Smooth muscle cell (in vitro differentiated cells): Measurements from ENCODE around the gene CASP1. TPM values are rescaled to one million over a fixed set of nuclear protein-coding genes. Genes with fewer than 3 reads are reported as not detected.

Experiments
- DNase-seq: peaks from one replicate; lab custom pipeline; 2025; ENCODE audit not compliant: unreplicated experiment; lab: John Stamatoyannopoulos, UW
- H2AFZ ChIP-seq: fragments of 200-600 bp; sonication (generic); 2 replicates; pipeline ENCODE4 v1.6.0; 2016; ENCODE audit warnings: antibody characterized with exemption, low read depth, mild to moderate bottlenecking
- H3F3A ChIP-seq: fragments of 200-600 bp; sonication (generic); 2 replicates; pipeline ENCODE4 v1.6.0; 2017; ENCODE audit warnings: antibody characterized with exemption, low read depth
- H3K27ac ChIP-seq: fragments of 200-600 bp; sonication (generic); 2 replicates; pipeline ENCODE4 v1.5.1; 2016; ENCODE audit warnings: low read depth, mild to moderate bottlenecking
- H3K27me3 ChIP-seq: fragments of 200-600 bp; sonication (generic); 2 replicates; pipeline ENCODE4 v1.6.1; 2016; ENCODE audit warnings: low read depth, mild to moderate bottlenecking
- H3K36me3 ChIP-seq: fragments of 200-600 bp; sonication (generic); 2 replicates; pipeline ENCODE4 v1.5.1; 2016; ENCODE audit warnings: low read depth
- H3K4me1 ChIP-seq: fragments of 200-600 bp; sonication (generic); 2 replicates; pipeline ENCODE4 v1.5.1; 2016; ENCODE audit warnings: low read depth
- H3K4me2 ChIP-seq: fragments of 200-600 bp; sonication (generic); 2 replicates; pipeline ENCODE4 v1.6.0; 2016; ENCODE audit warnings: mild to moderate bottlenecking
- H3K4me3 ChIP-seq: fragments of 200-600 bp; sonication (generic); 2 replicates; pipeline ENCODE4 v1.5.1; 2016; ENCODE audit warnings: mild to moderate bottlenecking
- H3K79me2 ChIP-seq: fragments of 200-600 bp; sonication (generic); 2 replicates; pipeline ENCODE4 v1.6.0; 2016; ENCODE audit warnings: low read depth, mild to moderate bottlenecking
- H3K9ac ChIP-seq: fragments of 200-600 bp; sonication (generic); 2 replicates; pipeline ENCODE4 v1.6.0; 2016; ENCODE audit warnings: low read depth
- H3K9me3 ChIP-seq: fragments of 200-600 bp; sonication (generic); replicated peaks from 2 replicates; pipeline ENCODE4 v1.5.1; 2016; ENCODE audit warnings: low read depth
- H4K20me1 ChIP-seq: fragments of 200-600 bp; sonication (generic); 2 replicates; pipeline ENCODE4 v1.6.0; 2016; ENCODE audit warnings: low read depth
- WGBS: methylation state at CpG from one replicate; pipeline ENCODE4 v1.1.7; 2016; ENCODE audit warnings: low lambda C conversion rate; 5-methylcytosine and 5-hydroxymethylcytosine counted together
- polyA plus RNA-seq: library from polyadenylated mRNA; unstranded; fragments of >200 nt; fragmentation: Nextera tagmentation; extraction: Ambion mirVana; gene quantifications from 2 replicates; pipeline ENCODE4 v1.2.1, GENCODE V29; 2016
- total RNA-seq: library from RNA; depleted of rRNA; stranded (reverse); fragments of >200 nt; gene quantifications from 2 replicates; pipeline ENCODE4 v1.2.3, GENCODE V29; 2014
- TF ChIP-seq, protein P1 (sequence below): fragments of 200-600 bp; sonication (generic); IDR thresholded peaks from 2 replicates; pipeline ENCODE4 v1.5.1; 2017; ENCODE audit warnings: borderline replicate concordance, mild to moderate bottlenecking, antibody characterized with exemption; ENCODE audit not compliant: insufficient read depth, poor library complexity, severe bottlenecking

CASP1 gene
- total and polyA plus RNA-seq, 2 experiments from 2014 or later = 0.90 TPM; not detected in 1

DNA sequence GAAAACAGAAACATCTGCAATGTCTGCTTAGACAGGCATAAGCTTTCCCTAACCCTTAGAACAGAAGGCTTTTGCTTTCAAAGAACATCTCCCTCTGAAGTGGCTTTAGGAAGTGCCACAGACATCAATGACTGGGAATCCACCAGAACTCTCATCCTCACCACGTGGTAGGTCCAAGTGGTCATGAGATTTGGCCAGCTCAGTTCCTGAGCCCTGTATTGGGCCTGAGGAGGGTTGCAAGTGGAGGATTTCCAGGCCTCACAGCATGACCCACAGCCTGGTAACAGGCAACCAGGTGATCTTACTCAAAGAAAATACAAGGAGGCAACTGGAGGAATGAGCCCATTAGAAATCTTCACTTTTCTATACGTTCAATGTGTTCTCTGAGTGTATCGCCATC is 1.6 kb downstream of the CASP1 start:
- DNase-seq = no peak
- Histone ChIP-seq H4K20me1 (no peaks in the 10 kb centered on the region), H3K9ac (no peak overlapping the region), H3K27ac (no peak overlapping the region), H3K9me3 (no peaks in the 10 kb centered on the region), H3K27me3 (no peaks in the 10 kb centered on the region), H3K36me3 (no peaks in the 10 kb centered on the region), H3K79me2 (no peaks in the 10 kb centered on the region), H2AFZ (no peak overlapping the region), H3K4me2 (no peak overlapping the region), H3K4me3 (no peak overlapping the region), H3K4me1 (no peaks in the 10 kb centered on the region), H3F3A (no peaks in the 10 kb centered on the region)
- 86% methylated on average over 3 of the region's 3 CpGs for WGBS
- TF ChIP-seq, protein P1, sequence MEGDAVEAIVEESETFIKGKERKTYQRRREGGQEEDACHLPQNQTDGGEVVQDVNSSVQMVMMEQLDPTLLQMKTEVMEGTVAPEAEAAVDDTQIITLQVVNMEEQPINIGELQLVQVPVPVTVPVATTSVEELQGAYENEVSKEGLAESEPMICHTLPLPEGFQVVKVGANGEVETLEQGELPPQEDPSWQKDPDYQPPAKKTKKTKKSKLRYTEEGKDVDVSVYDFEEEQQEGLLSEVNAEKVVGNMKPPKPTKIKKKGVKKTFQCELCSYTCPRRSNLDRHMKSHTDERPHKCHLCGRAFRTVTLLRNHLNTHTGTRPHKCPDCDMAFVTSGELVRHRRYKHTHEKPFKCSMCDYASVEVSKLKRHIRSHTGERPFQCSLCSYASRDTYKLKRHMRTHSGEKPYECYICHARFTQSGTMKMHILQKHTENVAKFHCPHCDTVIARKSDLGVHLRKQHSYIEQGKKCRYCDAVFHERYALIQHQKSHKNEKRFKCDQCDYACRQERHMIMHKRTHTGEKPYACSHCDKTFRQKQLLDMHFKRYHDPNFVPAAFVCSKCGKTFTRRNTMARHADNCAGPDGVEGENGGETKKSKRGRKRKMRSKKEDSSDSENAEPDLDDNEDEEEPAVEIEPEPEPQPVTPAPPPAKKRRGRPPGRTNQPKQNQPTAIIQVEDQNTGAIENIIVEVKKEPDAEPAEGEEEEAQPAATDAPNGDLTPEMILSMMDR = no peak

GRCh38 chr11:105032495-105032894 is 2.4 kb downstream of the CASP1 start:
- no peak overlapping the region for H3K27ac ChIP-seq
- 98% methylated on average over 2 of the region's 2 CpGs for WGBS
- H3K9me3 ChIP-seq = no peaks in the 10 kb centered on the region
- no peak overlapping the region for H3K4me2 ChIP-seq
- H3F3A ChIP-seq = no peaks in the 10 kb centered on the region
- no peak overlapping the region for H2AFZ ChIP-seq
- no peaks in the 10 kb centered on the region for H3K27me3 ChIP-seq
- H3K36me3 ChIP-seq = no peaks in the 10 kb centered on the region
- TF ChIP-seq, protein P1 = no peak
- no peak overlapping the region for H3K4me3 ChIP-seq
- no peaks in the 10 kb centered on the region for H3K79me2 ChIP-seq
- DNase-seq = no peak
- no peak overlapping the region for H3K9ac ChIP-seq
- H4K20me1 ChIP-seq = no peaks in the 10 kb centered on the region
- no peaks in the 10 kb centered on the region for H3K4me1 ChIP-seq

DNA sequence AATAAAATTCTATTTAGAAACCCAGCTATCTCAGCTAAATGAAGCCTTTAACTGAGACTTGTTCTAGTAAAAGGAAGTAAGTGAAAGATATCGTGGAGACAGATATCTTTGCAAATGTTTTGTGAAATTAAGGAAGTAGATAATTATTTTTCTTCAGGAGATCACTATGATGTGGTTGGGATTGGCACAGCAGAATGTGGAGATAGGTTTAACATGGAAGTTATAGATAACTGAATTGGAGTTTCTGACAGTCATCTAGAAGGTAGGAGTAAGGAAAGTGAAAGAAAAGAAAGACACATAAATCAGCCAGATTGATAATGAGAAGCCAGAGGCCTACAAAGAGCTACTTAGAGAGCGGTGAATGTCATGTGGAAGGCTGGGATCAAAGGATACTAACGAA is 7.3 kb downstream of the CASP1 start:
- no peaks in the 10 kb centered on the region for H3K36me3 ChIP-seq

GRCh38 chr11:105024394-105024793 is 10.6 kb downstream of the CASP1 start:
- no peaks in the 10 kb centered on the region for H3K27me3 ChIP-seq
- DNase-seq = no peak
- no peak overlapping the region for H2AFZ ChIP-seq
- WGBS = 50% methylated on average over 1 of the region's 1 CpG
- H3K27ac ChIP-seq = no peak overlapping the region
- no peaks in the 10 kb centered on the region for H3F3A ChIP-seq
- H3K9me3 ChIP-seq = no peaks in the 10 kb centered on the region
- no peaks in the 10 kb centered on the region for H3K36me3 ChIP-seq
- H3K79me2 ChIP-seq = no peaks in the 10 kb centered on the region
- H3K4me2 ChIP-seq = no peak overlapping the region
- TF ChIP-seq, protein P1 = no peak
- H3K4me3 ChIP-seq = no peak overlapping the region
- no peaks in the 10 kb centered on the region for H4K20me1 ChIP-seq
- no peaks in the 10 kb centered on the region for H3K4me1 ChIP-seq
- H3K9ac ChIP-seq = no peak overlapping the region

More for the DNA sequence above, 7.3 kb downstream of the CASP1 start:
- TF ChIP-seq, protein P1 = no peak
- H2AFZ ChIP-seq = peak overlapping the region; percentile 69
- no peak overlapping the region for H3K27ac ChIP-seq
- H4K20me1 ChIP-seq = no peaks in the 10 kb centered on the region
- H3F3A ChIP-seq = no peaks in the 10 kb centered on the region
- no peaks in the 10 kb centered on the region for H3K79me2 ChIP-seq
- WGBS = 59% methylated on average over 3 of the region's 3 CpGs
- DNase-seq = no peak
- H3K4me2 ChIP-seq = no peak overlapping the region
- H3K4me1 ChIP-seq = no peaks in the 10 kb centered on the region
- no peak overlapping the region for H3K9ac ChIP-seq
- no peak overlapping the region for H3K4me3 ChIP-seq
- H3K27me3 ChIP-seq = no peaks in the 10 kb centered on the region
- no peaks in the 10 kb centered on the region for H3K9me3 ChIP-seq
